ENCODE results near the gene ZFAND5.

The ZFAND5 gene

DNA sequence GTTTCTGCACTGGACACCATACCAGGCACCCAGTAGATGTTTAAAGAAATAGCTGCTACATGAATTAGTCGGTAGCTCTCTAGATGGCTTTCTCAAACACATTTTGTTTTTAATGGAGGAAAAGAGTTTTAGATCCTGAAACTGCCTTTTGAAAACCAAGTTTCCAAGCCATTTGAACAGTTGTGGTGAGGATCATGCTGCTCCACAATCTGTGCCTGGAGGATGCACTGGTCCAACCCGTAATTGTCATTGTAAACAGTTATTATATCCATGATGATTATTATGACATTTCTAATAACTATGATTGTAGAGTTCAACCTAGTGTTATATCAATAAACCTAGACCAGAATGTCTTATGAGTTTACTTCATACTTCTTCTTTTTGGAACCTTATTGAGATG lies 35.9 kb upstream of the ZFAND5 start:
- DNase-seq (ENCODE audit: low read depth): no peak
- no peak overlapping the region for H3K4me3 ChIP-seq (ENCODE audit: low read length)
- TF ChIP-seq, protein P1, sequence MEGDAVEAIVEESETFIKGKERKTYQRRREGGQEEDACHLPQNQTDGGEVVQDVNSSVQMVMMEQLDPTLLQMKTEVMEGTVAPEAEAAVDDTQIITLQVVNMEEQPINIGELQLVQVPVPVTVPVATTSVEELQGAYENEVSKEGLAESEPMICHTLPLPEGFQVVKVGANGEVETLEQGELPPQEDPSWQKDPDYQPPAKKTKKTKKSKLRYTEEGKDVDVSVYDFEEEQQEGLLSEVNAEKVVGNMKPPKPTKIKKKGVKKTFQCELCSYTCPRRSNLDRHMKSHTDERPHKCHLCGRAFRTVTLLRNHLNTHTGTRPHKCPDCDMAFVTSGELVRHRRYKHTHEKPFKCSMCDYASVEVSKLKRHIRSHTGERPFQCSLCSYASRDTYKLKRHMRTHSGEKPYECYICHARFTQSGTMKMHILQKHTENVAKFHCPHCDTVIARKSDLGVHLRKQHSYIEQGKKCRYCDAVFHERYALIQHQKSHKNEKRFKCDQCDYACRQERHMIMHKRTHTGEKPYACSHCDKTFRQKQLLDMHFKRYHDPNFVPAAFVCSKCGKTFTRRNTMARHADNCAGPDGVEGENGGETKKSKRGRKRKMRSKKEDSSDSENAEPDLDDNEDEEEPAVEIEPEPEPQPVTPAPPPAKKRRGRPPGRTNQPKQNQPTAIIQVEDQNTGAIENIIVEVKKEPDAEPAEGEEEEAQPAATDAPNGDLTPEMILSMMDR (conservative IDR thresholded peaks at IDR 0.05; ENCODE audit: low read depth, low read length): no peak

DNA sequence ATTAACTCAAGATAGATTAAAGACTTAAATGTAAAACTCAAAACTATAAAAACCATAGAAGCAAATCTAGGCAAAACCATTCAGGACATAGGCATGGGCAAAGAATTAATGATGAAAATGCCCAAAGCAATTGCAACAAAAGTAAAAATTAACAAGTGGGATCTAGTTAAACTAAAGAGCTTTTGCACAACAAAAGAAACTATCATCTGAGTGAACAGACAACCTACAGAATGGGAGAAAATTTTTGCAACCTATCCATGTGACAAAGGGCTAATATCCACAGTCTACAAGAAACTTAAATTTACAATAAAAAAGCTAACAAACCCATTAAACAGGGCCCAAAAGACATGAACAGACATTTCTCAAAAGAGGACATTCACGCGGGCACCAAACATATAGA lies 34.4 kb upstream of the ZFAND5 start:
- DNase-seq (ENCODE audit: low read depth): no peak
- TF ChIP-seq, protein P1 (conservative IDR thresholded peaks at IDR 0.05; ENCODE audit: low read depth, low read length): no peak
- H3K4me3 ChIP-seq (ENCODE audit: low read length): no peak overlapping the region

DNA sequence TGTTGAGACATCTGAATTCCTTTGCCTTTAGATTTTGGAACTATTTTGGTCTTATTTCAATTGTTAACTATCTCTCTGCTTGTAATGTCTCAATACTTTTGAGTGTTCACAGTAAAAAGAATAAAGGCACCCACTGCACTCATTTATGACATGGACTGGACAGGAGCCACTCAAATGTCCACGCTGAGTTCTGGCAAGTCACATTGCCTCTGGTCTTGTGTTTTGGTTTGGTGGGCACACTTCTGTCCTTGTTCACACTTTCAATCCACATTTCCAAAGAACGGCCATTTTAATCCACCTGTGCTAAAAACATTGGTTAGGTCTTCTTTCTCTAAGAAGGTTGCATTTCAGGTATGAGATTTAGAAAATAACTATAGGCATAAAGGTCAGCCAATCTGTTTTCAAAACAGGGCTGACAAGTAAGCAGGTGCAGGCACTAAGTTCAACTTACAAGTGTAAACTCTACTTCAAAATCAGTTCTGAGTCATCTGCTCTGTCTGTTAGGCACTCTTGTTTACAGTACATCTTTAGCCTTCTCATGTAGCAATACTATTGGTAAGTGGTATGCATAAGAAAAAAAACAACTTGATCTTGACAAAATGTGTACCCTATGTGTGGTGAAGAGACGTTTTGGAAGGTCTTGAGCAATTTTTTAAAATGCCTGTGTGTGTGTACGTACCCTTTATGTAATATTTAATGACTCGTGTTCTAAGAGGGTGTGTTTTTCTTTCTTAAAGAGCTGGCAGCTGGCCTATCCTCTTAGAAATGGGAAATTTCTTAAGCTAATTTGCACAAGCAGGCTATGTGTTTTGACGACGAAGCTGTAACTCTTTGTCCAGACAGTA lies 31.5 kb upstream of the ZFAND5 start:
- no peak overlapping the region for H3K4me3 ChIP-seq (ENCODE audit: low read length)
- DNase-seq (ENCODE audit: low read depth): peak; percentile 58
- TF ChIP-seq, protein P1 (conservative IDR thresholded peaks at IDR 0.05; ENCODE audit: low read depth, low read length): no peak

DNA sequence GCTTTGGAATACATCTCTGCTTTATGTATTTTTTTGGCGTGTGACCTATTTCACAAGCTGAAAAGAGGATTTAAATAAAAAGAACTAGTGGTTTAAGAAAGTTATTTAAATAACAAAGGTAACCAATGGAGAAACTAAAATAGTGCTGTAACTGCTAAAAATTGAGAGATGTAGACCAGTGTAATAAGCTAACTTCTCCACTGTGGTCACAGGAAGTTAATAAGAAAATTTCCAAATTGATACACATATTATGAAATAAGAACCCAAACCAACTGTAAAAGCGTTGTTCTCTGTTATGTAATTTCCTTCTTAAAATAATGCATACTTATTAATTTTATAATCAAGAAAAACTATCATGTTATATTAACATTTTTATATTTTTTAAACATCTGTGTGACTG lies 29.1 kb upstream of the ZFAND5 start:
- H3K4me3 ChIP-seq (ENCODE audit: low read length): no peak overlapping the region
- TF ChIP-seq, protein P1 (conservative IDR thresholded peaks at IDR 0.05; ENCODE audit: low read depth, low read length): no peak
- DNase-seq (ENCODE audit: low read depth): no peak

DNA sequence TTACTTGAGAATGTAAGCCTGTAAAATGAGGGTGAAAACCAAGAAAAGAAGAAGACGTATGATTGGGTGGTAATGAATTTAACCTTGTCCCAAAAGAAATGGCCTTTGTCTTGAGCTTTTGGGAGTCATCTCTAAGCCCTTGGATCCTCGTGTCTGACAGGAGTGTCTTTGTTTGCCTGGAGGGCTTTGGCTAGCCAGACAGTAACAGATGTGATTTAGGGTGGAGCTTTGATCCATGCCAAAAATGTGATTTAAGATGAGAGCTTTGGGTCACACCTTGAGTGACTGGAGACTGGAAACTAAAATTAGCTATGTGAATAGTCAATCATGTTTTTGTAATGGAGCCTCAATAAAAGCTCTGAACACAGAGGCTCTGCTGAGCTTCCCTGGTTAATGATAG lies 25.9 kb upstream of the ZFAND5 start:
- no peak for DNase-seq (ENCODE audit: low read depth)
- H3K4me3 ChIP-seq (ENCODE audit: low read length): no peak overlapping the region
- TF ChIP-seq, protein P1 (conservative IDR thresholded peaks at IDR 0.05; ENCODE audit: low read depth, low read length): no peak

DNA sequence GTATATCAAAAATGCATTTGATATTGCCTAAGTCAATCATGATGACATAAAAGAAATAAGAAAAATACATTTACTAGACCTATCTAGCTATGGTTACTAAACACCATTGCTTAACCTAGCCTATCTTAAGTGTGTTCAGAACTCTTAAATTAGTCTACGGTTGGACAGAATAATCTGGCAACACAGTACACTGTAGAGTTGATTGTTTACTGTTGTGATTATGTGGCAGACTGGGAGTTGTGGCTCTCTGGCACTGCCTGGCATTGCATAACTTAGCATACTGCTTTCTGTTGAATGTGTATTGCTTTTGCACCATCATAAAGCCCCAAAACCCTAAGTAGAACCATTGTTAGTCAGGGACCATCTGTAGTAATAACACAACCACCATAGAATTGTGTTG lies 21.2 kb upstream of the ZFAND5 start:
- DNase-seq (ENCODE audit: low read depth): no peak
- TF ChIP-seq, protein P1 (conservative IDR thresholded peaks at IDR 0.05; ENCODE audit: low read depth, low read length): no peak
- no peak overlapping the region for H3K4me3 ChIP-seq (ENCODE audit: low read length)
